ENCODE measurements around the gene TRMU.

The TRMU gene

GRCh38 chr22:46355996-46356471, 20.5 kb downstream of the TRMU start:
- DNase-seq (ENCODE audit: low spot score): no peak

- no peak for DNase-seq (ENCODE audit: low spot score)
Observed at GRCh38 chr22:46356496-46357480, 21.3 kb downstream of the TRMU start.

GRCh38 chr22:46357711-46358520, 22.4 kb downstream of the TRMU start:
- no peak for DNase-seq (ENCODE audit: low spot score)

GRCh38 chr22:46358766-46359165, 23.3 kb downstream of the TRMU start:
- DNase-seq (ENCODE audit: low spot score): no peak

- DNase-seq (ENCODE audit: low spot score): no peak
Observed at GRCh38 chr22:46359362-46359761, 23.8 kb downstream of the TRMU start.

- DNase-seq (ENCODE audit: low spot score): no peak
Observed at GRCh38 chr22:46360097-46360496, 24.6 kb downstream of the TRMU start.

- no peak for DNase-seq (ENCODE audit: low spot score)
Observed at GRCh38 chr22:46360891-46361290, 25.4 kb downstream of the TRMU start.

GRCh38 chr22:46361826-46362202, 26.3 kb downstream of the TRMU start:
- DNase-seq (ENCODE audit: low spot score): no peak

GRCh38 chr22:46362203-46362933, 26.9 kb downstream of the TRMU start:
- DNase-seq (ENCODE audit: low spot score): no peak

- no peak for DNase-seq (ENCODE audit: low spot score)
Observed at GRCh38 chr22:46362934-46363515, 27.5 kb downstream of the TRMU start.

GRCh38 chr22:46363611-46364321, 28.3 kb downstream of the TRMU start:
- no peak for DNase-seq (ENCODE audit: low spot score)

- no peak for DNase-seq (ENCODE audit: low spot score)
Observed at GRCh38 chr22:46364341-46365165, 29.0 kb downstream of the TRMU start.

GRCh38 chr22:46365166-46365624, 29.7 kb downstream of the TRMU start:
- no peak for DNase-seq (ENCODE audit: low spot score)

GRCh38 chr22:46366327-46366731, 30.8 kb downstream of the TRMU start:
- DNase-seq (ENCODE audit: low spot score): no peak

- no peak for DNase-seq (ENCODE audit: low spot score)
Observed at GRCh38 chr22:46366801-46367706, 31.5 kb downstream of the TRMU start.

- peak; percentile 90 for DNase-seq (ENCODE audit: low spot score)
Observed at GRCh38 chr22:46367707-46368191, 32.2 kb downstream of the TRMU start.

GRCh38 chr22:46368422-46368821, 32.9 kb downstream of the TRMU start:
- no peak for DNase-seq (ENCODE audit: low spot score)

- DNase-seq (ENCODE audit: low spot score): no peak
Observed at GRCh38 chr22:46368871-46369715, 33.6 kb downstream of the TRMU start.
